Keratinocyte (primary cell): ENCODE measurements around the gene CCNJ. TPM values are rescaled to one million over a fixed set of nuclear protein-coding genes. Genes with fewer than 3 reads are reported as not detected.

Experiments
- DNase-seq: peaks from one replicate; pipeline ENCODE4 v3.0.0-alpha.2; 2011; ENCODE audit warnings: low read depth, missing footprints, low spot score
- FAIRE-seq: peaks from 2 replicates; lab custom pipeline; 2011; peaks lifted over from hg19 to GRCh38; lab: Jason Lieb, UNC
- H2AFZ ChIP-seq: 2 replicates; pipeline ENCODE4 v1.6.0; 2012; ENCODE audit warnings: low read length, control low read depth, inconsistent platforms; ENCODE audit not compliant: control insufficient read depth
- H3K27ac ChIP-seq: 2 replicates; pipeline ENCODE4 v1.5.1; 2011; ENCODE audit warnings: low read length; ENCODE audit not compliant: control insufficient read depth, insufficient read depth
- H3K27me3 ChIP-seq: 3 replicates; pipeline ENCODE4 v1.6.0; 2011; ENCODE audit warnings: low read length; ENCODE audit not compliant: control insufficient read depth, insufficient read depth; ENCODE audit errors: extremely low read depth
- H3K36me3 ChIP-seq, 2 experiments: 2 replicates in 1 of 2; 3 replicates in 1 of 2; pipeline ENCODE4 v1.5.1; 2011; ENCODE audit warnings: low read length in 2 of 2, mild to moderate bottlenecking in 1 of 2; ENCODE audit not compliant: control insufficient read depth in 2 of 2, insufficient read depth in 2 of 2; ENCODE audit errors: extremely low read depth in 1 of 2
- H3K4me1 ChIP-seq: 3 replicates; pipeline ENCODE4 v1.5.1; 2011; ENCODE audit warnings: low read length; ENCODE audit not compliant: control insufficient read depth, insufficient read depth; ENCODE audit errors: extremely low read depth
- H3K4me2 ChIP-seq: 3 replicates; pipeline ENCODE4 v1.6.0; 2011; ENCODE audit warnings: low read depth, low read length; ENCODE audit not compliant: control insufficient read depth, insufficient read depth; ENCODE audit errors: extremely low read depth
- H3K4me3 ChIP-seq, 3 experiments: fragments of 200-600 bp in 1 of 3; sonication (generic) in 1 of 3; 2 replicates in 2 of 3; 3 replicates in 1 of 3; pipeline ENCODE4 v1.5.1; 2011 to 2016; ENCODE audit warnings: low read length in 3 of 3, mild to moderate bottlenecking in 3 of 3, control low read depth in 2 of 3, inconsistent platforms in 1 of 3, low read depth in 1 of 3, mixed read lengths in 1 of 3, mixed run types in 1 of 3, moderate library complexity in 1 of 3; ENCODE audit not compliant: control insufficient read depth in 2 of 3, insufficient read depth in 2 of 3; ENCODE audit errors: extremely low read depth in 1 of 3
- H3K79me2 ChIP-seq: 2 replicates; pipeline ENCODE4 v1.6.0; 2012; ENCODE audit warnings: low read length; ENCODE audit not compliant: control insufficient read depth, insufficient read depth
- H3K9ac ChIP-seq: 3 replicates; pipeline ENCODE4 v1.6.0; 2011; ENCODE audit warnings: low read length; ENCODE audit not compliant: control insufficient read depth, insufficient read depth; ENCODE audit errors: extremely low read depth
- H3K9me1 ChIP-seq: 3 replicates; pipeline ENCODE4 v1.6.0; 2011; ENCODE audit warnings: low read length; ENCODE audit not compliant: control insufficient read depth, insufficient read depth; ENCODE audit errors: extremely low read depth
- H3K9me3 ChIP-seq: 2 replicates; pipeline ENCODE4 v1.5.1; 2012; ENCODE audit warnings: low read depth, low read length; ENCODE audit not compliant: control insufficient read depth
- H4K20me1 ChIP-seq: 3 replicates; pipeline ENCODE4 v1.6.0; 2011; ENCODE audit warnings: low read length; ENCODE audit not compliant: control insufficient read depth, insufficient read depth; ENCODE audit errors: extremely low read depth
- EZH2 ChIP-seq: IDR thresholded peaks from one replicate; pipeline ENCODE4 v1.6.1; 2012; ENCODE audit warnings: inconsistent platforms, mild to moderate bottlenecking, low read length, moderate library complexity
- dilution Hi-C: fragments of 300-500 bp; cut with MboI; formaldehyde crosslinking; loops from one replicate; pipeline ENCODE4 v1.7.0; 2020; ENCODE audit warnings: low sequenced_read_pairs; ENCODE audit not compliant: extremely low pct_ligation_motif_present
- polyA plus RNA-seq, 5 experiments: library from polyadenylated mRNA; depleted of rRNA in 3 of 5; stranded (reverse) in 3 of 5; stranded (forward) in 1 of 5; unstranded in 1 of 5; fragments of >200 nt; gene quantifications; 1 replicate in 1 of 5; 2 replicates in 3 of 5; 3 replicates in 1 of 5; pipeline versions ENCODE4 v1.2.1 to v1.2.3, GENCODE V29; 2011 to 2012; ENCODE audit warnings: missing spikeins in 2 of 5, low read depth in 1 of 5, low replicate concordance in 1 of 5
- TF ChIP-seq, protein P1 (sequence below), 3 experiments: IDR thresholded peaks in 1 of 3; conservative IDR thresholded peaks in 1 of 3; optimal IDR thresholded peaks in 1 of 3; 2 replicates in 2 of 3; 3 replicates in 1 of 3; pipeline versions ENCODE3 to v1.5.1; 2011; ENCODE audit warnings: low read length in 3 of 3, mild to moderate bottlenecking in 3 of 3, moderate library complexity in 2 of 3, control low read depth in 1 of 3, inconsistent platforms in 1 of 3; ENCODE audit not compliant: insufficient read depth in 2 of 3; ENCODE audit errors: extremely low read depth in 1 of 3

The CCNJ gene
- polyA plus RNA-seq, 1 donor (not counting 4 experiments of a cell fraction or from before 2014, with no cell fraction given): 7.8 TPM

DNA sequence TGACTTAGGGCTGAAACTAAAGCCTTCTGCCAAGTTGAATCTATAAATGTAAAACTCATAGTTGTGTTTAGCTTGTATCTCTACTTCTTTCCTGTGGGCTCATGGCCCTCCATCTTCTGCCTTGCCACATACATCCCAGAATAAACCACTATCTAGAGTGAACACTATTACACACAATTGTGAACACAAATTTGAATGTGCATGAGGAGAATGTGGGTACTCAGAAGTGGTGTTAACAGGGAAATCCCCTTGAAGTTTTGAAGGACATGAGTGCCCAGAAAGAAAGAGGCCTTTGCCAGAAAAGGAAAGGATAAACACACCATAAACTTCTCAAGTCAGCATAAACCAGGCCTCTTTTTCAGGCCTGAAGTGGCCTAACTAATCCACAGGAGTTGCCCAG is 20.2 kb upstream of the CCNJ start:
- Histone ChIP-seq H3K9ac (no peak overlapping the region), H3K4me1 (no peaks in the 10 kb centered on the region), H3K4me3 (no peak overlapping the region), H4K20me1 (no peaks in the 10 kb centered on the region), H3K79me2 (no peaks in the 10 kb centered on the region), H3K9me1 (no peaks in the 10 kb centered on the region), H3K36me3 (no peaks in the 10 kb centered on the region), H3K27ac (no peak overlapping the region), H3K27me3 (no peaks in the 10 kb centered on the region), H3K4me2 (no peak overlapping the region), H2AFZ (no peak overlapping the region), H3K9me3 (no peaks in the 10 kb centered on the region)
- DNase-seq (no peak), FAIRE-seq (no peak)
- dilution Hi-C loops: no loop called here
- TF ChIP-seq EZH2: no peak
- TF ChIP-seq, protein P1, sequence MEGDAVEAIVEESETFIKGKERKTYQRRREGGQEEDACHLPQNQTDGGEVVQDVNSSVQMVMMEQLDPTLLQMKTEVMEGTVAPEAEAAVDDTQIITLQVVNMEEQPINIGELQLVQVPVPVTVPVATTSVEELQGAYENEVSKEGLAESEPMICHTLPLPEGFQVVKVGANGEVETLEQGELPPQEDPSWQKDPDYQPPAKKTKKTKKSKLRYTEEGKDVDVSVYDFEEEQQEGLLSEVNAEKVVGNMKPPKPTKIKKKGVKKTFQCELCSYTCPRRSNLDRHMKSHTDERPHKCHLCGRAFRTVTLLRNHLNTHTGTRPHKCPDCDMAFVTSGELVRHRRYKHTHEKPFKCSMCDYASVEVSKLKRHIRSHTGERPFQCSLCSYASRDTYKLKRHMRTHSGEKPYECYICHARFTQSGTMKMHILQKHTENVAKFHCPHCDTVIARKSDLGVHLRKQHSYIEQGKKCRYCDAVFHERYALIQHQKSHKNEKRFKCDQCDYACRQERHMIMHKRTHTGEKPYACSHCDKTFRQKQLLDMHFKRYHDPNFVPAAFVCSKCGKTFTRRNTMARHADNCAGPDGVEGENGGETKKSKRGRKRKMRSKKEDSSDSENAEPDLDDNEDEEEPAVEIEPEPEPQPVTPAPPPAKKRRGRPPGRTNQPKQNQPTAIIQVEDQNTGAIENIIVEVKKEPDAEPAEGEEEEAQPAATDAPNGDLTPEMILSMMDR (optimal IDR thresholded peaks at IDR 0.05 in 1 of 3, IDR thresholded peaks at IDR 0.05 in 1 of 3, conservative IDR thresholded peaks at IDR 0.05 in 1 of 3; ENCODE audit: extremely low read depth in 1 of 3, insufficient read depth in 2 of 3, low read length in 3 of 3): no peak

DNA sequence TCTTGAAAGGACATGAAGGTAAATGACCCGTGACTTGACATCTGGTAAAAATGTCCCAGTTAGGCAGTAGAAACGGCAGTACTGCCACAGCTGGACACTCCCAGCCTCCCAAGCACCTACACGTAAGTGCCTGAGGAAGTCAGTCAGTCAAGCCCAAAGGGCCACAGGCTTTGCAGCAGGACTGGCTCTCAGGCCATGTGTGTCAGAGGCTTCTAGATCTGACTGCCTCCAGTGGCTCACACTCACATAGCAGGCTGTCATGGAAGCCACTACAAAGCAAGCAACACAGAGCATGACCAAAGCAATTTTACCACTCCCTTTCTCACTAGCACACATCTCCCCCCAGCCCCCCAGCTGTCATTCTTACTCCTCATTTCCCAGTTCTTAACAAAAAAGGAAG is 17.8 kb upstream of the CCNJ start:
- TF ChIP-seq, protein P1 (optimal IDR thresholded peaks at IDR 0.05 in 1 of 3, IDR thresholded peaks at IDR 0.05 in 1 of 3, conservative IDR thresholded peaks at IDR 0.05 in 1 of 3; ENCODE audit: extremely low read depth in 1 of 3, insufficient read depth in 2 of 3, low read length in 3 of 3): peak; percentile 18 to 54 (median 19)
- no peak for TF ChIP-seq EZH2
- Histone ChIP-seq H4K20me1 (no peaks in the 10 kb centered on the region), H3K27me3 (no peaks in the 10 kb centered on the region), H3K36me3 (no peaks in the 10 kb centered on the region), H3K79me2 (no peaks in the 10 kb centered on the region), H3K4me2 (no peak overlapping the region), H3K9ac (no peak overlapping the region), H3K4me1 (no peaks in the 10 kb centered on the region), H2AFZ (no peak overlapping the region), H3K9me3 (no peaks in the 10 kb centered on the region), H3K4me3 (no peak overlapping the region), H3K27ac (no peak overlapping the region), H3K9me1 (no peaks in the 10 kb centered on the region)
- DNase-seq: no peak
- FAIRE-seq: no peak
- dilution Hi-C loops: no loop called here
